HEK293 (cell line): ENCODE results near the gene ZFR2.

Experiments used
- CTCF ChIA-PET: fragments of 350-600 bp; formaldehyde crosslinking; extraction: SDS; loops from one replicate; lab custom pipeline; 2021; ENCODE audit warnings: antibody characterized with exemption; lab: Yijun Ruan, JAX
- POLR2A ChIA-PET: fragments of 300-600 bp; formaldehyde crosslinking; extraction: SDS; loops from one replicate; lab custom pipeline; 2020; ENCODE audit warnings: antibody characterized with exemption, inconsistent platforms; lab: Yijun Ruan, JAX
- H3K27ac ChIP-seq: fragments of 200-500 bp; sonication (Bioruptor generic); 2 replicates; pipeline ENCODE4 v1.5.1; 2014; ENCODE audit warnings: low read depth, low read length, control low read depth, inconsistent platforms; ENCODE audit errors: extremely low read depth
- H3K36me3 ChIP-seq, 2 experiments: fragments of 200-500 bp in 1 of 2; sonication (Bioruptor generic) in 1 of 2; 1 replicate in 1 of 2; 2 replicates in 1 of 2; pipeline ENCODE4 v1.5.1; 2014 to 2017; ENCODE audit warnings: inconsistent platforms in 2 of 2, low read length in 2 of 2; ENCODE audit not compliant: control insufficient read depth in 2 of 2, insufficient read depth in 1 of 2
- H3K4me1 ChIP-seq: fragments of 200-500 bp; sonication (Bioruptor generic); 2 replicates; pipeline ENCODE4 v1.5.1; 2014; ENCODE audit warnings: mild to moderate bottlenecking, low read length, inconsistent platforms; ENCODE audit not compliant: control insufficient read depth, insufficient read depth
- H3K4me3 ChIP-seq: 2 replicates; pipeline ENCODE4 v1.5.1; 2011; ENCODE audit warnings: low read depth, mild to moderate bottlenecking, control low read depth, low read length, moderate library complexity
- H3K9me3 ChIP-seq: fragments of 200-500 bp; sonication (Bioruptor generic); 2 replicates; pipeline ENCODE4 v1.5.1; 2014; ENCODE audit warnings: low read depth, low read length, inconsistent platforms; ENCODE audit not compliant: control insufficient read depth, insufficient read depth
- ELK4 ChIP-seq: IDR thresholded peaks from 2 replicates; pipeline ENCODE4 v1.6.1; 2011; ENCODE audit warnings: mild to moderate bottlenecking, low read depth, low read length, borderline replicate concordance
- GLI4 ChIP-seq: fragments of 450-650 bp; formaldehyde crosslinking; IDR thresholded peaks from 2 replicates; pipeline ENCODE4 v1.5.1; 2016; ENCODE audit warnings: missing biosample characterization, missing genetic modification characterization
- HIC1 ChIP-seq: fragments of 450-650 bp; formaldehyde crosslinking; IDR thresholded peaks from 2 replicates; pipeline ENCODE4 v1.5.1; 2016; ENCODE audit warnings: missing biosample characterization, missing genetic modification characterization
- REST ChIP-seq: fragments of 450-650 bp; formaldehyde crosslinking; IDR thresholded peaks from 2 replicates; pipeline ENCODE4 v1.5.1; 2016; ENCODE audit warnings: missing biosample characterization, missing genetic modification characterization
- YY2 ChIP-seq: fragments of 450-650 bp; formaldehyde crosslinking; IDR thresholded peaks from 2 replicates; pipeline ENCODE4 v1.5.1; 2016; ENCODE audit warnings: missing biosample characterization, missing genetic modification characterization
- ZBTB1 ChIP-seq: fragments of 450-650 bp; formaldehyde crosslinking; IDR thresholded peaks from 2 replicates; pipeline ENCODE4 v1.5.1; 2016; ENCODE audit warnings: missing biosample characterization, missing genetic modification characterization
- ZNF148 ChIP-seq: fragments of 450-650 bp; formaldehyde crosslinking; IDR thresholded peaks from 2 replicates; pipeline ENCODE4 v1.5.0; 2017; ENCODE audit warnings: missing biosample characterization, missing genetic modification characterization, borderline replicate concordance
- ZNF175 ChIP-seq: fragments of 450-650 bp; formaldehyde crosslinking; IDR thresholded peaks from 2 replicates; pipeline ENCODE4 v1.5.1; 2016; ENCODE audit warnings: missing biosample characterization, missing genetic modification characterization
- ZNF19 ChIP-seq: fragments of 450-650 bp; formaldehyde crosslinking; IDR thresholded peaks from 2 replicates; pipeline ENCODE4; 2016; ENCODE audit warnings: missing biosample characterization, missing genetic modification characterization, low read depth
- ZNF223 ChIP-seq: fragments of 450-650 bp; formaldehyde crosslinking; IDR thresholded peaks from 2 replicates; pipeline ENCODE4 v1.5.1; 2016; ENCODE audit warnings: missing biosample characterization, missing genetic modification characterization
- ZNF426 ChIP-seq: fragments of 450-650 bp; formaldehyde crosslinking; IDR thresholded peaks from 2 replicates; pipeline ENCODE4 v1.5.1; 2017; ENCODE audit warnings: missing biosample characterization, missing genetic modification characterization, mild to moderate bottlenecking, inconsistent platforms, moderate library complexity
- ZNF558 ChIP-seq: fragments of 450-650 bp; formaldehyde crosslinking; IDR thresholded peaks from 2 replicates; pipeline ENCODE4 v1.5.1; 2016; ENCODE audit warnings: missing biosample characterization, missing genetic modification characterization
- ZNF600 ChIP-seq: fragments of 450-650 bp; formaldehyde crosslinking; IDR thresholded peaks from 2 replicates; pipeline ENCODE4 v1.5.1; 2016; ENCODE audit warnings: missing biosample characterization, missing genetic modification characterization
- ZNF624 ChIP-seq: fragments of 450-650 bp; formaldehyde crosslinking; IDR thresholded peaks from 2 replicates; pipeline ENCODE4 v1.5.1; 2017; ENCODE audit warnings: missing biosample characterization, missing genetic modification characterization
- ZNF837 ChIP-seq: fragments of 450-650 bp; formaldehyde crosslinking; IDR thresholded peaks from 2 replicates; pipeline ENCODE4 v1.5.1; 2016; ENCODE audit warnings: missing biosample characterization, missing genetic modification characterization
- ZSCAN30 ChIP-seq: fragments of 450-650 bp; IDR thresholded peaks from 2 replicates; pipeline ENCODE4 v1.5.1; 2018; ENCODE audit warnings: missing biosample characterization, mild to moderate bottlenecking, missing genetic modification characterization, moderate library complexity

ZFR2 gene

GRCh38 chr19:3834349-3835054, 34.3 kb downstream of the ZFR2 start:
- no peak overlapping the region for H3K27ac ChIP-seq
- no peak overlapping the region for H3K4me3 ChIP-seq
- H3K36me3 ChIP-seq, result no peaks in the 10 kb centered on the region
- ChIA-PET CTCF (interaction anchor here (0.6 to 2.7 kb wide), 3 partner anchors 12 to 162 kb away, joined by 3 to 10 read pairs (median 3); no protein-coding TSS in a partner anchor), POLR2A (interaction anchor here (0.6 kb wide), 1 partner anchor 122 kb away, joined by 6 read pairs; no protein-coding TSS in a partner anchor)
- no peaks in the 10 kb centered on the region for H3K4me1 ChIP-seq
- no peaks in the 10 kb centered on the region for H3K9me3 ChIP-seq
- TF ChIP-seq ELK4 (no peak), GLI4 (tag by site-specific recombination) (no peak), ZSCAN30 (tag by site-specific recombination) (no peak), ZNF175 (tag by site-specific recombination) (no peak), ZBTB1 (tag by site-specific recombination) (no peak), ZNF624 (tag by site-specific recombination) (no peak), ZNF19 (tag by site-specific recombination) (no peak), ZNF426 (tag by site-specific recombination) (no peak), REST (no peak), ZNF600 (tag by site-specific recombination) (no peak), ZNF223 (no peak), HIC1 (no peak), YY2 (tag by site-specific recombination) (no peak), ZNF148 (tag by site-specific recombination) (no peak), ZNF837 (no peak), ZNF558 (tag by site-specific recombination) (no peak)
